HepG2 (cell line): ENCODE measurements around the gene CISD1.

ENCODE experiments used
- CTCF ChIP-seq: sonication (generic); formaldehyde crosslinking; IDR thresholded peaks from 2 replicates; pipeline ENCODE4 v1.5.0; 2020; ENCODE audit warnings: mild to moderate bottlenecking, missing genetic modification reagents, moderate library complexity
- EP300 ChIP-seq, 3 experiments: sonication (generic) in 1 of 3; formaldehyde crosslinking in 1 of 3; IDR thresholded peaks; 2 replicates each; pipeline versions ENCODE4 v1.5.1 to v1.6.1; 2011 to 2020; ENCODE audit warnings: low read depth in 2 of 3, low read length in 2 of 3, borderline replicate concordance in 1 of 3, improper control_type of control experiment in 1 of 3, mild to moderate bottlenecking in 1 of 3, missing genetic modification reagents in 1 of 3, moderate library complexity in 1 of 3
- HNF4A ChIP-seq: sonication (generic); formaldehyde crosslinking; IDR thresholded peaks from 2 replicates; pipeline ENCODE4 v1.4.0; 2020; ENCODE audit warnings: missing genetic modification reagents
- JUN ChIP-seq: sonication (generic); formaldehyde crosslinking; IDR thresholded peaks from 2 replicates; pipeline ENCODE4 v1.4.0; 2020; ENCODE audit warnings: mild to moderate bottlenecking, missing genetic modification reagents
- RAD21 ChIP-seq: fragments of 450-650 bp; formaldehyde crosslinking; IDR thresholded peaks from 2 replicates; pipeline ENCODE4 v1.5.0; 2020; ENCODE audit warnings: mild to moderate bottlenecking
- REST ChIP-seq, 2 experiments: IDR thresholded peaks; 2 replicates each; pipeline ENCODE4 v1.6.1; 2011 to 2012; ENCODE audit warnings: low read length in 2 of 2, borderline replicate concordance in 1 of 2, low read depth in 1 of 2, mild to moderate bottlenecking in 1 of 2, moderate library complexity in 1 of 2
- RFX5 ChIP-seq: IDR thresholded peaks from 2 replicates; pipeline ENCODE4 v1.6.1; 2011; ENCODE audit warnings: low read depth, low read length, improper control_type of control experiment
- RNF2 ChIP-seq: fragments of 450-650 bp; conservative IDR thresholded peaks from 2 replicates; pipeline ENCODE4 v1.6.1; 2016; ENCODE audit warnings: low read depth
- SOX6 ChIP-seq, 2 experiments: fragments of 450-650 bp in 1 of 2; sonication (generic) in 1 of 2; formaldehyde crosslinking in 1 of 2; IDR thresholded peaks; 2 replicates each; pipeline versions ENCODE4 v1.4.0 to v1.6.1; 2017 to 2020; ENCODE audit warnings: antibody characterized with exemption in 1 of 2, mild to moderate bottlenecking in 1 of 2, missing genetic modification reagents in 1 of 2
- ZNF3 ChIP-seq: IDR thresholded peaks from 2 replicates; pipeline ENCODE4 v1.7.0; 2017; ENCODE audit warnings: inconsistent platforms
- ZNF501 ChIP-seq: sonication (generic); formaldehyde crosslinking; IDR thresholded peaks from 2 replicates; pipeline ENCODE4 v1.5.1; 2020; ENCODE audit warnings: mild to moderate bottlenecking, moderate library complexity, missing genetic modification reagents
- ZNF644 ChIP-seq: IDR thresholded peaks from 2 replicates; pipeline ENCODE4 v1.6.1; 2016; ENCODE audit warnings: low read depth
- TF ChIP-seq, protein P1 (sequence below): sonication (generic); formaldehyde crosslinking; conservative IDR thresholded peaks from 2 replicates; pipeline ENCODE4 v1.4.0; 2020; ENCODE audit warnings: missing genetic modification reagents

GRCh38 chr10:58302254-58302653 lies 33.3 kb downstream of the CISD1 start:
- TF ChIP-seq ZNF3 (CRISPR knock-in tag) = no peak
- no peak for TF ChIP-seq RNF2
- TF ChIP-seq HNF4A (CRISPR knock-in tag) = no peak
- TF ChIP-seq RAD21 (CRISPR knock-in tag) = no peak
- TF ChIP-seq RFX5 = no peak
- TF ChIP-seq CTCF = no peak
- TF ChIP-seq ZNF501 (CRISPR knock-in tag) = no peak
- TF ChIP-seq REST (IDR thresholded peaks at IDR 0.05; ENCODE audit: borderline replicate concordance in 1 of 2, low read depth in 1 of 2, low read length in 2 of 2) = no peak
- no peak for TF ChIP-seq EP300 (IDR thresholded peaks at IDR 0.05; ENCODE audit: low read depth in 2 of 2, low read length in 2 of 2)
- TF ChIP-seq EP300 (CRISPR knock-in tag; IDR thresholded peaks at IDR 0.05; ENCODE audit: borderline replicate concordance) = no peak
- no peak for TF ChIP-seq SOX6 (IDR thresholded peaks at IDR 0.05)
- TF ChIP-seq SOX6 (CRISPR knock-in tag; IDR thresholded peaks at IDR 0.05) = no peak
- TF ChIP-seq JUN (CRISPR knock-in tag) = no peak
- TF ChIP-seq ZNF644 (CRISPR knock-in tag) = no peak
- TF ChIP-seq, protein P1, sequence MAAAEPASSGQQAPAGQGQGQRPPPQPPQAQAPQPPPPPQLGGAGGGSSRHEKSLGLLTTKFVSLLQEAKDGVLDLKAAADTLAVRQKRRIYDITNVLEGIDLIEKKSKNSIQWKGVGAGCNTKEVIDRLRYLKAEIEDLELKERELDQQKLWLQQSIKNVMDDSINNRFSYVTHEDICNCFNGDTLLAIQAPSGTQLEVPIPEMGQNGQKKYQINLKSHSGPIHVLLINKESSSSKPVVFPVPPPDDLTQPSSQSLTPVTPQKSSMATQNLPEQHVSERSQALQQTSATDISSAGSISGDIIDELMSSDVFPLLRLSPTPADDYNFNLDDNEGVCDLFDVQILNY (CRISPR knock-in tag) = no peak
